ENCODE results near the gene ADARB1. TPM values are rescaled to one million over a fixed set of nuclear protein-coding genes. Genes with fewer than 3 reads are reported as not detected.
A peak's percentile ranks its signal among the peaks of the same experiment; 100 is the strongest.

ADARB1 gene
- total RNA-seq, 1 donor from 2014 or later, result 35.0 TPM

- intact Hi-C loops (cut with DNase I), result no loop called here
- DNase-seq (ENCODE audit: low spot score) (no peak), ATAC-seq (no peak)
Measured at GRCh38 chr21:45246386-45247320, 172.3 kb downstream of the ADARB1 start.

- intact Hi-C loops (cut with DNase I), result no loop called here
- no peak for DNase-seq (ENCODE audit: low spot score)
- ATAC-seq, result no peak
Measured at GRCh38 chr21:45248301-45248892, 174.0 kb downstream of the ADARB1 start.

- DNase-seq (ENCODE audit: low spot score), result no peak
- peak; percentile 68 for ATAC-seq
- intact Hi-C loops (cut with DNase I), result no loop called here
Measured at GRCh38 chr21:45248893-45249381, 174.6 kb downstream of the ADARB1 start.

GRCh38 chr21:45249626-45250025 lies 175.2 kb downstream of the ADARB1 start:
- no peak for ATAC-seq
- no peak for DNase-seq (ENCODE audit: low spot score)
- intact Hi-C loops (cut with DNase I), result loop anchor here (1.0 kb wide), 1 partner anchor 41 kb away; no protein-coding TSS in a partner anchor

GRCh38 chr21:45250272-45250671 lies 175.9 kb downstream of the ADARB1 start:
- intact Hi-C loops (cut with DNase I), result loop anchor here (1.0 kb wide), 1 partner anchor 42 kb away; no protein-coding TSS in a partner anchor
- DNase-seq (ENCODE audit: low spot score), result no peak
- no peak for ATAC-seq

- ATAC-seq, result no peak
- intact Hi-C loops (cut with DNase I), result loop anchor here (1.0 kb wide), 1 partner anchor 43 kb away; no protein-coding TSS in a partner anchor
- DNase-seq (ENCODE audit: low spot score), result no peak
Measured at GRCh38 chr21:45250914-45251634, 176.7 kb downstream of the ADARB1 start.

GRCh38 chr21:45251635-45252447 lies 177.5 kb downstream of the ADARB1 start:
- intact Hi-C loops (cut with DNase I), result no loop called here
- ATAC-seq (no peak), DNase-seq (ENCODE audit: low spot score) (no peak)

GRCh38 chr21:45252448-45252925 lies 178.1 kb downstream of the ADARB1 start:
- ATAC-seq (no peak), DNase-seq (ENCODE audit: low spot score) (no peak)
- intact Hi-C loops (cut with DNase I), result no loop called here

- ATAC-seq (no peak), DNase-seq (ENCODE audit: low spot score) (no peak)
- intact Hi-C loops (cut with DNase I), result no loop called here
Measured at GRCh38 chr21:45253180-45253579, 178.8 kb downstream of the ADARB1 start.

GRCh38 chr21:45253633-45254459 lies 179.5 kb downstream of the ADARB1 start:
- ATAC-seq, result no peak
- intact Hi-C loops (cut with DNase I), result no loop called here
- no peak for DNase-seq (ENCODE audit: low spot score)

- intact Hi-C loops (cut with DNase I), result no loop called here
- no peak for DNase-seq (ENCODE audit: low spot score)
- no peak for ATAC-seq
Measured at GRCh38 chr21:45254460-45254930, 180.1 kb downstream of the ADARB1 start.

- DNase-seq (ENCODE audit: low spot score), result no peak
- intact Hi-C loops (cut with DNase I), result no loop called here
- ATAC-seq, result no peak
Measured at GRCh38 chr21:45255381-45256020, 181.1 kb downstream of the ADARB1 start.

GRCh38 chr21:45256021-45256911 lies 181.9 kb downstream of the ADARB1 start:
- DNase-seq (ENCODE audit: low spot score) (no peak), ATAC-seq (no peak)
- intact Hi-C loops (cut with DNase I), result no loop called here

- intact Hi-C loops (cut with DNase I), result no loop called here
- DNase-seq (ENCODE audit: low spot score) (no peak), ATAC-seq (no peak)
Measured at GRCh38 chr21:45256912-45257672, 182.7 kb downstream of the ADARB1 start.

GRCh38 chr21:45257673-45258341 lies 183.4 kb downstream of the ADARB1 start:
- DNase-seq (ENCODE audit: low spot score) (no peak), ATAC-seq (no peak)
- intact Hi-C loops (cut with DNase I), result no loop called here

Data from sciatic nerve (tissue), 2 donors.